Superior temporal gyrus (tissue), 1 donor: ENCODE measurements around the gene SFMBT1.

ENCODE experiments used
- DNase-seq: peaks from one replicate; pipeline ENCODE4 v3.0.0-alpha.2; 2016; ENCODE audit errors: extremely low spot score

Gene SFMBT1, protein sequence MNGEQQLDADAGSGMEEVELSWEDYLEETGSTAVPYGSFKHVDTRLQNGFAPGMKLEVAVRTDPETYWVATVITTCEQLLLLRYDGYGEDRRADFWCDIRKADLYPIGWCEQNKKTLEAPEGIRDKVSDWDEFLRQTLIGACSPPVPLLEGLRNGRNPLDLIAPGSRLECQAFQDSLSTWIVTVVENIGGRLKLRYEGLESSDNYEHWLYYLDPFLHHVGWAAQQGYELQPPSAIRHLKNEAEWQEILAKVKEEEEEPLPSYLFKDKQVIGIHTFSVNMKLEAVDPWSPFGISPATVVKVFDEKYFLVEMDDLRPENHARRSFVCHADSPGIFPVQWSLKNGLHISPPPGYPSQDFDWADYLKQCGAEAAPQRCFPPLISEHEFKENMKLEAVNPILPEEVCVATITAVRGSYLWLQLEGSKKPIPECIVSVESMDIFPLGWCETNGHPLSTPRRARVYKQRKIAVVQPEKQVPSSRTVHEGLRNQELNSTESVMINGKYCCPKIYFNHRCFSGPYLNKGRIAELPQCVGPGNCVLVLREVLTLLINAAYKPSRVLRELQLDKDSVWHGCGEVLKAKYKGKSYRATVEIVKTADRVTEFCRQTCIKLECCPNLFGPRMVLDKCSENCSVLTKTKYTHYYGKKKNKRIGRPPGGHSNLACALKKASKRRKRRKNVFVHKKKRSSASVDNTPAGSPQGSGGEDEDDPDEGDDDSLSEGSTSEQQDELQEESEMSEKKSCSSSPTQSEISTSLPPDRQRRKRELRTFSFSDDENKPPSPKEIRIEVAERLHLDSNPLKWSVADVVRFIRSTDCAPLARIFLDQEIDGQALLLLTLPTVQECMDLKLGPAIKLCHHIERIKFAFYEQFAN

DNA sequence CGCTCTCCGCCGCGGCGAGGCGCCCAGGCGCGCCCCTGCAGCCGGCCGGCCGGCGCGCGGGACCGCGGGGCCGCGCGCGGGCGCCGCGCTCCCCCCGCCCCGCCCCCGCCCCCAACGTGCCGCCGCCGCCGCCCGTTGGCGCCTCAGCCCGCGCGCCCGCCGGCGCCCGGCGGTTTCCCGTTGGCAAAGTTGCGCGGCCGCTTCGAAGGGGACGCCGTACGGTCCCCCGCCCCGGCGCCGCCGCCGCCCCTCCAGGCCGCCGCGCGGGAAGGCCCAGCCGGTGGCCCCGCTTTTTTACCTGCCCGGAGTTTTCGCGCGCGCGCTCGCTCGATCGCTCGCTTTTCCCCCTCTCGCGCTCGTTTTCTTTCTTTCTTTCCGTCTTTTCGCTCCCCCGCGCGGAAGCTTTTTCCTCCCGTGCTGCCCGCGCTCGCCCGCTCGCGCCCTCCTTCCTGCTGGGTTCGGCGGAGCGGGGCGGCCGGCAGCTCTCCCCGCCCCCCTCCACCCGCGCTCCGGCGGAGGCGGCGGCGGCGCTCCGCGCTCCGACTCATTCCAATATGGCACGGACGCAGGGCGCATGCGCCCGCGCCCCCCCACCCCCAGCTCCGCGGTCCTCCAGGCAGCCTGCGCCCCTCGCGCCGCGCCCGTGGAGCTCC, at the start of gene SFMBT1:
TSS of gene SFMBT1 (minus strand) at position 556 of the 653 bp plus-strand sequence. CDS start 76,945 bp downstream, outside the sequence.
- peak; percentile 48 for DNase-seq

DNA sequence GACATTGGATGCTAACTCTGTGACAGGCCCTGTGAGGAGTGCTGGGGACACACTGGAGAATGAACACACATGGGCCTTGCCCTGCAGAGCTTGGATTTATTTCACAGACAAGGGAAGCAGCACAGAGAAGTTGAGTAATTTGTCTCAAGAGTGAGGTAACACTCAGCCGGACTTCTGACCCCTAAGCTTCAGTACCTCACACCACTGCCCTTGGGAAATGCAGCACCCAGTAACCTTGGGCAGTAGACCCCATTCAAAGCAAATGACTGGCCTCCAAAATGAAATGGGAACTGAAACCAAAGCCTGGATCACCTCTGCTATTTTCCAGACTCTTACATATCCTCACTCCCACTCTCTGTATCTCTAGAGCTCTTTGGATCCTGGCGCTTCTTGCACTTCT, 47.1 kb upstream of the SFMBT1 start:
- DNase-seq, result no peak

DNA sequence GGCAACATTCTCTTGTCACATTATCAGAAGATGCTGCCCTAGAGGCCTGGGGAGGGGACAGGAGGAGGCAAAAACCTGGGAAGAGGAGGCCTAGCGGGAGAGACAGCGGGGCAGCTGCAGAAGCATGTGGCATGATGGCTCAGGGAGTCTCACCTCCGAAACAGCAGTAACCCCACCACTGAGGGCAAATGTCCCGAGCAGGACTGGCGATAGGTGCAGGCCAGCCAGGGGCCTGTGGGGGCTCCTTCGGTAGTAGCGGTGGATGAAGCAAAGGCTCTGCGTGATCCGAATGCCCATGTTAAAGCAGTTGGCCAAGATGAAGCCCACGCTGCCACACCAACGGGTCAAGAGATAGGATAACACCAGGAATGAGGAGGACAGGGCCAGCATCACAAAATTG, 46.3 kb upstream of the SFMBT1 start:
- DNase-seq, result no peak

DNA sequence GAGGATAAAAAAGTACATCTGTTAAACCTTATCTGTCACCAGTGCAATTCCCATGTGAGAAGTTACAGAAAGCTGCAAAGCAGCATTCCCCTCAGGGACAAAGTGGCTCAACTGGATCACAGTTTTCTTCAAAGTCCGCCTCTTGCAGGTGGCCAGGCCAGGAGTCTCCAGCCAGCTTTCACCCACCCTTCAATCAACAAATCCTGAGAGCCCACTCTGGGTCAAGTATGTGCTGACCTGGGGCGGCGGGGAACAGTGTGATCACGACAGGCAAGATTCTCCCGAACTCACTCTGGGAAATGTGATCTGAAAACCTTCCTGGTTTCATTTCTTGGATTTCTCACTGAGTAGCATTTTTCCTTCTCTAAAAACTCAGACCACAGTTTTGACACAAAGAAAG, 45.1 kb upstream of the SFMBT1 start:
- DNase-seq, result no peak

DNA sequence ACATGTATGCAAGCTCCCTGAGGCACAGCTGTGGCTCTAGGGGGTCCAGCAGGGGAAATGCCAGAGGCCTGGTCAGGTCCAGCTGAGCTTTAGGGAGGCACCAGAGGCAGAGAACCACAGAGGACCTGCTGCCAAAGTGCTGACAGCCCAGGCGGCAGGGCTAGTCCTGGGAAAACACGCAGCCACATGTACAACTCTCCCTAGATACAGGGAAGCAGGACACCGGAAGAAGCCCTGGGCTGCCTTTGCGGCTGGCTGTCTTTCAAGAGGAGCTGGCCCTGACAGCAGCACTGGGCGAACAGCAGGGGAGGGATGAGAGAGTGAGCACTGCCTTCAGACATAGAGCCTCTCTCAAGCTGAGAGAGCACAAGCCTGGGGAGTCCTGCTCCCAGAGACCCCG, 43.6 kb upstream of the SFMBT1 start:
- no peak for DNase-seq

DNA sequence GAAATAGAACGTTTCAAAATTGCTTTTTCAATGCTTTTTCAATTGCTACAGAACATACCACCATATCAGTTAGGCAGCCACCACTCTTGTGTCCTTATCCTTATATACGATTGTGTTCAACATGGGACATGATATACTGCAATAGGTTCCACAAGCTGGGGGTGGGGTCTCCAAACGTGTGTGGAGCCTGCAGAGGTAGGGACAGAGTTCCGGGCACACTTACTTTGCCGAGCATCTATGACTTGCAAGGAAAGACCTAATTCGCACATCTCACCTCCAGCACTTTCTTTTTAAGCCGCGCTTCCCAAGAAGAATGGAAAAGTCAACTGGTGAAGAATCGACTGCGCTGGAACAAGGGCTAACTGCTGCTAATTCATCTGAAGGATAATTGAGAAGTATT, 39.6 kb upstream of the SFMBT1 start:
- DNase-seq, result no peak

DNA sequence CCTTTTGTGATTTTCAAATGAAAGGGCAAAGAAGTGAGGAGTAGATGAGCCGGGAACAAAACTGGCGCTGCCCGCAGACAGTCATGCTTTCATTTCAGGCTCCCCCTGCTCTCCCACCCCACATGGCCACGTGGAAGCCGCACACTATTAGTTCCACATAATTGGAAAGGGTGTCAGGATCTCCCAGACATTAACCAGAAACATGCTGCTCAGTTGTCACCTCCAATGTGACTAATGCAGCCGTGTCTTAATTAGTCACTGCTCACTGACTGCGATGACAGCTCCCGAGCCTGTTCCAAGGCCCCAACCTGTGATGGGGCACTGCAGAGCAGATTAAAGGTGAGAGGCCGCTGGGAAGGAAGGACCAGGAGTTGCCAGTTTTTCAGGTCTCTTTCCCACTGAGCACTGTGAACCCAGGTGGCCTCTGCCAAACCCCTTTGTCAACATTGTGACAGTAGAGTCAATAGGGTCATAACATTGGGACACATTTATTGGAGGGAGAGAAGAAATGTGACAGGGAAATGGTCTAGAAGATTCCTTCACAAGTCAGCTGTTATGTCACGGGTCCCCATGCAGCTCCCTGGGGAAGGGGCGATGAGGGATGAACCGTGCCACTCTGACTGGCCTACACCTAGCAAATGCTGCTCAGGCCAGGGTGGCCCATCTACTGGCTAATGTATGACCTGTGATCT, 38.6 kb upstream of the SFMBT1 start:
- no peak for DNase-seq

DNA sequence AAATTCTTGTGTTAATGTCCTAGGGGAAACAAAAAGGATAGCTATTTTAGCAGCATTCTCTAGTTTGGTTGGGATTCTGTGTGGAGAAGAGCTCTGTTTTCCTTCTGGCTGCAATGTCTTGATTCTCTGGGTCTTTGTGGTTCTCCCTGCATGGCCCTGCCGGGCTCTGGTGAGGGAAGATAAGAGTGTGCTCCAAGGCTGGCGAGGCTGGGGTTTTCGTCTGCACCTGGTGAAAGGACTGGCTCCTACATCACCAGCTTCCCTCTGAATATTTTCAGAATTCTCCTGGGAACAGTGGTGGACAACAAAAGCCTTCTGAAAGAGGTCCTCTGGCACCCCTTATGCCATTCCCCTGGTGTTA, 38.1 kb upstream of the SFMBT1 start:
- DNase-seq, result no peak

DNA sequence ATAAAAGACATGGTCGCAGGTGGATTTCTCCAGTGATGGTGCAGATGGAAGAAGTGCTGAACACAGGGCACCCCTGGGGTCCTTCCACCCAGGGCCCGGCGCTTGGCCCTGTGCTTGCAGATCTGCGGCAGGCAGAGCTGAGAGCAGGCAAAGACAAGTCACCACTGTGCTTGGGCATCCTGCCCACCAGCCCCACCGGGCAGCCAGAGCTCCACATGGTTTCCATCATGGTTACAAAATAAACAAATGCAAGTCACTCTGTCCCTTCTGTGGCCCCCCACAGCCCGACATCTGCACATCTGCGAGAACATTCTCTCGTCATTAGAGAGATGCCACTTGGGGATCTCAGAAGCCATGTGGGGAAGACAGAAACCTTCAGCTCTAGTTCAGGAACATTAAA, 37.6 kb upstream of the SFMBT1 start:
- no peak for DNase-seq

DNA sequence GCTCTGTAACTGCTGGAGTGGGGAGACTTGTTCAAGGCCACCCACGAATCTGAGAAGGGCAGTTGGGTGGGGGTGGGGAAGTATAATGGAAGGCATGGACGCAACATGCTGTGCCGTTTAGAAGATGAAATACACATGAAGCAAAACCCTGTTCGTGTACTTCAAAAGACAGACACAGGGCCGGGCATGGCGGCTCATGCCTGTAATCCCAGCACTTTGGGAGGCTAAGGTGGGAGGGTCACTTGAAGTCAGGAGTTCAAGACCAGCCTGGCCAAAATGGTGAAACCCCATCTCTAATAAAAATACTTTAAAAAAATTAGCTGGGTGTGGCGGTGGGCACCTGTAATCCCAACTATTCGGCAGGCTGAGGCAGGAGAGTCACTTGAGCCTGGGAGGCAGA, 36.9 kb upstream of the SFMBT1 start:
- DNase-seq, result no peak

DNA sequence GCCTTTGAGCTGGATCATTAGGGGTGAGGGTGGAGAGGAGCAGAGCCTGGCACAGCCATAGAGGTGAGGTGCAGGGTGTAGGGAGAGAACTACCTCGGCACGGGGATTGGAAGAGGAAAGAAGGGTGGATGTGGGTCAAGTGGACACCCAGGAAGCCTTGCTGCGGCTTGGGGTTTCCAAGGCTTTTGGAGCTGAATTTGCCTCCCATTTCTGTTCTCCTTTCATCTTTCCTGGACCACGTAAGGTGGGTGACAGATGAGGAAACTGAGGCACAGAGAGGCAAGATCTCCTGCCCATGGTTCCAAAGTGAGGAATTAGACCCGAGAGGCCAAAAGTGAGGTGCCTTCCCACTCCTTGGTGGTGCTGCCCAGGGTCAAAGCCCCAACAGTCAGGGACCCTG, 35.4 kb upstream of the SFMBT1 start:
- DNase-seq, result no peak

DNA sequence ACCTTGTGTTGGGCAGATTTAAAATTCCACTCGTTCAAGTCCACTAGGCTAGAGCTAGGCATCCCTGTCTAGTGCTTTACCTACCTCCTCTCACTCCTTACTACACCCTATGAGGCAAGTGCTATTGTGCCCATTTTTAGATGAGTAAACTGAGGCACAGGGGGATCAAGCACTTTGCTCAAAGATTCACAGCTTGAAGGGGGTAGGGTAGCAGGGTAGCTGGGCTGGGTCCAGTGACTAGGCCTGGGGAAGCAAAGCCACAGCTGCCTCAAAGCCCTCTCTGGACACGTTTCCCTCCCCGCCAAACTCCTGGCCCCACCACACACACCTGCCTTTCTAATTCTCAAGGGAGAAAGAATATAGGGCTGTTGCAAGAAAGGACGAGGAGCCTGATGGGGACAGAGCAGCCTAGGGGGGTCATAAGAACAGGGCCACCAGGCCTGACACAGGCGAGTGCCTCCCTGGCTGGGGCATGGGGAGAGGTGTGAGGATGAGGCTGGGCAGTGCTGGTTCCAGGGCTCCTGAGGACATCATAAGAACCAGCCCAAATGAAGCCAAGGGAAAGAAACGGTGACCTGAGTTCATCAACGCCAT, 34.8 kb upstream of the SFMBT1 start:
- DNase-seq, result no peak

DNA sequence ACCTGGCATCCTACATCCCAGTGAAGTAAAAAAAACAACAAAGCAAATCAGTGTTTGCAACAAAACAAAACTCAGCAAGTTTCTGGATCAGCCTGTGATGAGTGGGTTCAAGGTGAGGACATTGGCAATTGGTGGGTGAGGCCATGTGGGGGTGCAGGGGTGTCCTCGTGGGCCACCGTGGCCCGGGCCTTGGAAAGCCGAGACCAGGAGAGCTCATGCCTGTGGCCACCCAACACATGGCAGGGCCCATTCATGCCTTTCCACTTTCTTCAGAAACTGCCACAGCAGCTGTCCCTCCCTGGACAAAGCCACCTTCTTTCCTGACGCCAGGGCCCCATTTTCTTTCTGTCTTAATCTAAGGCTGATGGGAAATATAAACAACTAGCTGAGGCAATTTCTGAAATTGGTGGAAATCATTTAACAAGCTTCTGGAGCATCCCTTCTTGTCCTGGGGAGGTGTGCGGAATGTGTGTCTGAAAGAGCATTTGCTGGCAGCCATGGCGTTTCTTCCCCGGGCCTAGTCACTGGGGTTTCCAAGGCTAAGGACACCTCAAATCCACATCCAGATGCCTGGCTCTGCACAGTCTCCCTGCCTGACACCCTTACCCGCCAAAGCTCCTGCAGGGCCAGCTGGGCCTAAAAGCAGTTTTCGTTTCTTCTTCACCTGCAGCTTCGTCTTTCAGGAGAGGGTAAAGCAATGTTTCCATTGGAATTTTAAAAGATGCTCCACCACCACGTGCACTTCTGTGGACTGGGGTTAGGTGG, 34.1 kb upstream of the SFMBT1 start:
- no peak for DNase-seq

DNA sequence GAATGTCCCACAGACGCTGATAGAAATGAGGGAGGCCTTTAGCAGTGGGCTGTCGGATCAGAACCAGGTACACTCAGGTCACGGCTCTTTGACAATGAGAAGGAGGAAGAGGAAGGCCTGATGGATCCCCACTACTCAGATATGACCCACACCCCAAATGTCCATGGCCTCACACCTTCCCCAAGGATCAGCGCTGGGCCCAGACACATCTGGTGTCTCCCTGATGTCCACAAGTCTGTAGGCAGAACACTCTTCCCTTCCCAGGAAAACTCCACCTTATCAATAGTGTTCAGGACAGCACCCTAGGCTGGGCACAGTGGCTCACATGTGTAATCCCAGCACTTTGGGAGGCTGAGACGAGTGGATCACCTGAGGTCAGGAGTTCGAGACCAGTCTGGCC, 33.3 kb upstream of the SFMBT1 start:
- DNase-seq, result no peak

DNA sequence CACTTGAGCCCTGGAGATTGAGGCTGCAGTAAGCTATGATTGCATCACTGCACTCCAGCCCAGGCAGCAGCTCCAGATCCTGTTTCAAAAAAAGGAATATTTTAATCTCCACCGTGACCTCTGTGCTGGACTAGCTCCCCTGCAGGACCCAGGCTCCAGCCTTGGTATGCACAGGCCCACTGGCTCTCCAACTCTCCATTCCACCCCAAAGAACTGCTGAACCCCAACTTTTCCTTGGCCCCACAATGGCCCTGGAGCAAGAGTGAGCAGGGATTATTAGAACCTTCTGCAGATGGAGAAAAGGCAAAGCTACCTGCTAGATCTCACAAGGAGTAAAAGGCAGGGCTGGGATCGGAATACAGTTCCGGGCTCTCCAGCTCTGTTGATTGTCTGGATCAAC, 32.8 kb upstream of the SFMBT1 start:
- no peak for DNase-seq

DNA sequence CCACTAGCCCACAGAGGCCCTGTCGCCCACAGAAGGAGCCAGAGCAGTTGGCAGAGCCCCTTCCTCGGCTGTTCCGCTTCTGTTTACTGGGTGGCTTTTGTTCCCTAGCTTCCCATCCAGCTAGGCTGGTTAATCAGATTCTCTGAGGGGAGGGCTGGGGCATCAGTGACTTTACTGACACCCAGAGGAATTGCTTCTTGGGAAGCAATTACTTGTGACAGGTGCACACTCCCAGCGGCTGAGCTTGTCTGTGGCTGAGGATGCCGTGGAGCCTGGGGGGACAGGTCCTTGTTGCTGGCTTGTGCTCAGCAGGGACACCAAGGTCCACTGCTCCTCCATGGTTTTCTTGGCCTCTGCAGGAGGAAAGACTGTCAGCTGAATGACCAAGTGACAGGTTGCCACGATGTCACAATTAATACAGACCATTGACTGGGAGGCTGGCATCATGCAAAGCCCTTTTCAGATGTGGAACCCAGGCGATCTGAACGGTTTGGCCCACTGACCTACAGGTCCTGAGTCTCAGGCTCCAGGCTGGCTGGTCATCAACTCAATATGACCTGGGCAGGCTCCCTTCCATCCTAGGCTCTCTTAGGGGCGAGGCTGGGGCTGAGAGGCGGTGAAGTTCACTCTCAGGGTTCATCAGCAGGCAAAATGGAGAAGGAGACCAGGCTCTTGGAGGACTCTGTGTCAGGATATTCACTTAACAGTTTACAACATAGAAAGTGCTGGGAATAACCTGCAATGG, 31.8 kb upstream of the SFMBT1 start:
- no peak for DNase-seq

DNA sequence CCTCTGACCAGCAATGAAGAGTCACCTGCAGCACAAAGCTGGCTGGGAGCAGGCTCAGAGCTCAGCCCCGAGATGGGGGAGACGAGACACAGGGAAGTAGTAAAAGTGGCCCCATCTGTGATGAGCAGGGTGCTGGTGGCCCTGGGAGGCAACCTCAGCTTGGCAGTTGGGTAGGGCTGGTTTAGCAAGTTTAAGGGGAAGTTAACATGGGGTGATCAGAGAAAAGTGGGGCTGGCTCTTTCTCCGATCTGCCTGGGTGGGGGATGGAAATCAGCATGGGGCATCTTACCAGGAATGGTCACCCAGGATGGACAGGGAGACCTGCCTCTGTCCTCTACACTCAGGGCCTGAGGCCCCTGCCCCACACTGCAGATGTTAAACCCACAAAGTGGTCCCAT, 29.9 kb upstream of the SFMBT1 start:
- no peak for DNase-seq

DNA sequence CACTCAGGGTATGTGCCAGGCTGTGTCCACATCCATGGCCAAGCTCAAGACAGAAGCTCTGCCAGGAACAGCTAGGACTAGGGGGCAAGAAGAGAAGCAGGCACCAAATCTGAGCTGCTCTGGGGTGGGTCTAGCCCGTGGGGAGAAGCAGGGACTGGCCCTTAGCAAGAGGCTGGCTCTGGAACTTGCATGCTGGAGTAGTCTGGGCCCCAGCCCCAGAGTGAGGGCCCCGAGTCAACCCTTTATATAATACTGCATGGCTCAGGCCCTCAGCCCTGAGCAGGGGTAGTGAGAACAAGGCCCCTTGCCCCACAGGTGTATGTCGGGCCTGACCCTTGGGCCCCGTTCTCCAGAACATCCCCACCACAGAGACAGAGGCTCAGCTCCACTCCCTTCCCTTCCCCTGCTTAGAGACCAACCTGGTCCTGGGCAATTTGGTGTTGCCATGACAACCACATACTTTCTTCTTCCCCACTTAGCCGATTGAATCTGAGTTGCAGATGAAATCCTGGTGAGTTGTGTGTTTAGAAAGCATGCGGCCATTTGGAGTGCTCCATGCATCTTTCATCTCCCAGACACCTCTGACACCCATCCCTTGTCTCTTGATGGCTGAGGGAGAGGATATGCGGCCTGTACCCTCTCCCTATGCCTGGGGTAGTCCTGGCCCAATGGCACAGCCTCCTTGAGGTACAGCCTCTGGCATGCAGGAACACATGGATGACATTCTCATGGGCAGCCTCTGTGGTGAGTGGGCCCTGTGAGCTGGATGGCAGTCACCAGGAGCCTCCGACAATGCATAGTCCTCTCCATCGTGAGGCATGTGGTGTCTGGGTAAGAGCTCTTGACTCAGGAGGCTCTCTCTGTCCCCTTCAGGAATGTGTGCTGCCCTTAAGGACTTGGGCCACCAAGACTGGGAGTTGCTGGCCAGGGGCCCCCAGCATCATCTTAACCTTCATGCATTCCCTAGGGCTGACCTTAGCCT, 29.2 kb upstream of the SFMBT1 start:
- no peak for DNase-seq

DNA sequence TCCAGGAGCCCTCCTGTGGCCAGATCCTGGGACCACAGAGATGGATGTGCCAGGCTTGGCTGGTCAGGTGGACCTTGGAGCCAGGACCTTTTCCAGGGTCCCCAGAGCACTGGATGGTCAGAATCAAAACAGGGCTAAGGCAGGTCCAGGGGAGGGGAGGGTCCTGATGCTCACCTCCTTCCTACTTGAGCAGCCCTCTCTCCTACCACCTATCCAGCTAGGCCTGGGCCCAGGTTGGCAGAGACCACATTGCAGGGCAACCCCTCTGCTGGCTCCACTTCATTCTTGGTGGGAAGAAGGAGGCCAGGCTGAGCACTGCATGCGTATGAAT, 28.5 kb upstream of the SFMBT1 start:
- DNase-seq, result no peak
